Gastrocnemius medialis (tissue), 4 donors: Measurements from ENCODE around the gene BDNF.
A peak's percentile ranks its signal among the peaks of the same experiment; 100 is the strongest.

Experiments used
- POLR2A ChIP-seq, 2 donors: fragments of 450-650 bp; IDR thresholded peaks; one replicate each; pipeline ENCODE4 v1.6.1; 2017; ENCODE audit warnings: antibody characterized with exemption in 2 of 2, mild to moderate bottlenecking in 2 of 2, moderate library complexity in 2 of 2
- TF ChIP-seq, protein P1 (sequence below), 5 experiments: fragments of 450-650 bp in 3 of 5; fragments of 200-600 bp in 2 of 5; sonication (generic) in 2 of 5; IDR thresholded peaks in 4 of 5; conservative IDR thresholded peaks in 1 of 5; 1 replicate in 4 of 5; 2 replicates in 1 of 5; pipeline ENCODE4 v1.5.1; 2016 to 2019; ENCODE audit warnings: antibody characterized with exemption in 5 of 5, mild to moderate bottlenecking in 3 of 5, moderate library complexity in 3 of 5

DNA sequence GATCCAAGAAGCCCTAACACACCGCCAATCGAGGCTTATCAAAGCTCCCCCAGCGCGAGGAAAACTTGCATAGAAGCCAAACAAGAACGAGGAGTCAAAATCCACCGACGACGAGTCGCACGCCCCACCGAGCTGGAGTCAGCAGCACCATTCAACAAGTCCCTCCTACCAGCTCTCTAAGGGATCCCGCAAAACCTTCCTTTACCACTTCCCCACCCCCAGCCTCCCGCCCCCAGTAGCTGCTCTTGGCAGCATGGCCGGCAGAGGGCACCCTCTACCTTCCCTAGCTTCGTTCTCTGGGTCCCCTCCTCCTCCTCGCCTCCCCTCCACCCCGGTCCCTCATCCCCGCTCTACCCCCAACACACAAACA lies 1.4 kb downstream of the BDNF start:
- no peak for TF ChIP-seq POLR2A (IDR thresholded peaks at IDR 0.05)
- TF ChIP-seq, protein P1, sequence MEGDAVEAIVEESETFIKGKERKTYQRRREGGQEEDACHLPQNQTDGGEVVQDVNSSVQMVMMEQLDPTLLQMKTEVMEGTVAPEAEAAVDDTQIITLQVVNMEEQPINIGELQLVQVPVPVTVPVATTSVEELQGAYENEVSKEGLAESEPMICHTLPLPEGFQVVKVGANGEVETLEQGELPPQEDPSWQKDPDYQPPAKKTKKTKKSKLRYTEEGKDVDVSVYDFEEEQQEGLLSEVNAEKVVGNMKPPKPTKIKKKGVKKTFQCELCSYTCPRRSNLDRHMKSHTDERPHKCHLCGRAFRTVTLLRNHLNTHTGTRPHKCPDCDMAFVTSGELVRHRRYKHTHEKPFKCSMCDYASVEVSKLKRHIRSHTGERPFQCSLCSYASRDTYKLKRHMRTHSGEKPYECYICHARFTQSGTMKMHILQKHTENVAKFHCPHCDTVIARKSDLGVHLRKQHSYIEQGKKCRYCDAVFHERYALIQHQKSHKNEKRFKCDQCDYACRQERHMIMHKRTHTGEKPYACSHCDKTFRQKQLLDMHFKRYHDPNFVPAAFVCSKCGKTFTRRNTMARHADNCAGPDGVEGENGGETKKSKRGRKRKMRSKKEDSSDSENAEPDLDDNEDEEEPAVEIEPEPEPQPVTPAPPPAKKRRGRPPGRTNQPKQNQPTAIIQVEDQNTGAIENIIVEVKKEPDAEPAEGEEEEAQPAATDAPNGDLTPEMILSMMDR (IDR thresholded peaks at IDR 0.05 in 4 of 5, conservative IDR thresholded peaks at IDR 0.05 in 1 of 5) = peak in 4 of 5 experiments; percentile 19 to 86 (median 59)
